GM12878 (cell line): ENCODE data around the gene OMD. TPM values are rescaled to one million over a fixed set of nuclear protein-coding genes. Genes with fewer than 3 reads are reported as not detected.

ENCODE experiments used
- ATAC-seq: fragments of 200-7000 bp; cut with Tn5 transposase; 3 replicates; pipeline ENCODE4 v1.9.1; 2020; ENCODE audit warnings: mild to moderate bottlenecking, moderate library complexity
- BruUV-seq: library from RNA; stranded (reverse); fragments of 400-500 nt; replicated peaks from 2 replicates; lab custom pipeline; 2021; lab: Mats Ljungman, UMichigan
- CTCF ChIA-PET: fragments of 300-600 bp; sonication (Branson Sonifier 250); formaldehyde crosslinking; extraction: SDS; loops from one replicate; lab custom pipeline; 2021; ENCODE audit warnings: inconsistent platforms; lab: Yijun Ruan, JAX
- POLR2A ChIA-PET: fragments of 350-600 bp; formaldehyde crosslinking; extraction: SDS; loops from one replicate; lab custom pipeline; 2021; ENCODE audit warnings: inconsistent platforms; lab: Charles Lee
- RAD21 ChIA-PET: fragments of 300-600 bp; sonication (Branson Sonifier 250); formaldehyde crosslinking; loops from one replicate; lab custom pipeline; 2023; ENCODE audit warnings: antibody characterized with exemption; ENCODE audit not compliant: unreplicated experiment; lab: Charles Lee
- SMC1A ChIA-PET: fragments of 300-600 bp; sonication (Branson Sonifier 250); formaldehyde crosslinking; loops from one replicate; lab custom pipeline; 2023; ENCODE audit not compliant: unreplicated experiment, uncharacterized antibody; lab: Charles Lee
- DNase-seq: peaks from one replicate; pipeline ENCODE4 v3.0.0-alpha.2; 2011; ENCODE audit warnings: low read depth, low spot score
- FAIRE-seq: peaks from 3 replicates; lab custom pipeline; 2011; peaks lifted over from hg19 to GRCh38; lab: Jason Lieb, UNC
- H2AFZ ChIP-seq: 2 replicates; pipeline ENCODE4 v1.6.0; 2011; ENCODE audit warnings: low read depth, low read length, control low read depth; ENCODE audit not compliant: control insufficient read depth
- H3K27ac ChIP-seq: 2 replicates; pipeline ENCODE4 v1.5.1; 2011; ENCODE audit warnings: control low read depth; ENCODE audit not compliant: control insufficient read depth, insufficient read depth
- H3K27me3 ChIP-seq, 2 experiments: replicated peaks in 1 of 2; 2 replicates each; pipeline versions ENCODE4 v1.6.0 to v1.6.1; 2011; ENCODE audit warnings: low read length in 1 of 2; ENCODE audit not compliant: control insufficient read depth in 2 of 2, insufficient read depth in 2 of 2
- H3K36me3 ChIP-seq, 2 experiments: 2 replicates each; pipeline ENCODE4 v1.5.1; 2011; ENCODE audit warnings: low read length in 1 of 2; ENCODE audit not compliant: control insufficient read depth in 2 of 2, insufficient read depth in 2 of 2
- H3K4me1 ChIP-seq: 2 replicates; pipeline ENCODE4 v1.6.1; 2011; ENCODE audit warnings: mild to moderate bottlenecking, low read length, moderate library complexity, mixed read lengths; ENCODE audit not compliant: control insufficient read depth, insufficient read depth
- H3K4me2 ChIP-seq: 2 replicates; pipeline ENCODE4 v1.6.0; 2011; ENCODE audit warnings: control low read depth; ENCODE audit not compliant: control insufficient read depth, insufficient read depth
- H3K4me3 ChIP-seq: fragments of 200-600 bp; sonication (generic); 2 replicates; pipeline ENCODE4 v1.5.1; 2016
- H3K79me2 ChIP-seq: 2 replicates; pipeline ENCODE4 v1.6.0; 2011; ENCODE audit warnings: low read length; ENCODE audit not compliant: control insufficient read depth, insufficient read depth
- H3K9ac ChIP-seq: 2 replicates; pipeline ENCODE4 v1.8.0; 2011; ENCODE audit warnings: low read length, control low read depth, mixed read lengths; ENCODE audit not compliant: control insufficient read depth, insufficient read depth
- H3K9me3 ChIP-seq: replicated peaks from 3 replicates; pipeline ENCODE4 v1.5.1; 2011; ENCODE audit warnings: mild to moderate bottlenecking, low read length; ENCODE audit not compliant: control insufficient read depth, insufficient read depth
- H4K20me1 ChIP-seq: 2 replicates; pipeline ENCODE4 v1.6.0; 2011; ENCODE audit not compliant: control insufficient read depth, insufficient read depth
- ASH2L ChIP-seq: fragments of 300-600, 200-600 bp; sonication (generic); IDR thresholded peaks from 2 replicates; pipeline ENCODE4 v1.6.1; 2017; ENCODE audit warnings: low read depth, mild to moderate bottlenecking, borderline replicate concordance
- EP300 ChIP-seq, 2 experiments: fragments of 150-350 bp in 1 of 2; IDR thresholded peaks; 2 replicates each; pipeline ENCODE4 v1.6.1; 2011 to 2012; ENCODE audit warnings: low read depth in 2 of 2, low read length in 2 of 2, borderline replicate concordance in 1 of 2, improper control_type of control experiment in 1 of 2, inconsistent platforms in 1 of 2; ENCODE audit not compliant: control insufficient read depth in 1 of 2
- FOXK2 ChIP-seq: fragments of 450-650 bp; IDR thresholded peaks from 2 replicates; pipeline ENCODE4 v1.6.1; 2017; ENCODE audit warnings: mild to moderate bottlenecking, moderate library complexity
- HCFC1 ChIP-seq: fragments of 150-350 bp; IDR thresholded peaks from 2 replicates; pipeline ENCODE4 v1.6.1; 2014; ENCODE audit warnings: low read length
- HDGF ChIP-seq: fragments of 450-650 bp; IDR thresholded peaks from 2 replicates; pipeline ENCODE4 v1.6.1; 2016; ENCODE audit warnings: antibody characterized with exemption
- JUNB ChIP-seq: IDR thresholded peaks from 2 replicates; pipeline ENCODE4 v1.6.1; 2016; ENCODE audit warnings: antibody characterized with exemption, mild to moderate bottlenecking
- NR2C2 ChIP-seq: IDR thresholded peaks from 2 replicates; pipeline ENCODE4 v1.6.1; 2011; ENCODE audit warnings: borderline replicate concordance, low read depth; ENCODE audit not compliant: control insufficient read depth, insufficient read length
- NRF1 ChIP-seq: conservative IDR thresholded peaks from 2 replicates; pipeline ENCODE4 v1.6.1; 2011; ENCODE audit warnings: mild to moderate bottlenecking, low read depth, low read length, improper control_type of control experiment
- RAD51 ChIP-seq: fragments of 450-650 bp; IDR thresholded peaks from 2 replicates; pipeline ENCODE4 v1.6.1; 2016; ENCODE audit warnings: moderate library complexity, mild to moderate bottlenecking, inconsistent platforms
- SMAD1 ChIP-seq: fragments of 450-650 bp; IDR thresholded peaks from 2 replicates; pipeline ENCODE4 v1.6.1; 2018; ENCODE audit warnings: mild to moderate bottlenecking, low read depth; ENCODE audit not compliant: partially characterized antibody
- WGBS: methylation state at CpG from one replicate; pipeline ENCODE4 v1.1.6; 2016; ENCODE audit warnings: low lambda C conversion rate; ENCODE audit not compliant: insufficient replicate concordance, insufficient coverage; ENCODE audit errors: missing lambda C conversion rate; 5-methylcytosine and 5-hydroxymethylcytosine counted together
- in situ Hi-C: fragments of 300-500 bp; cut with MboI; formaldehyde crosslinking; loops from 9 replicates; pipeline ENCODE4 v1.14.3; 2018; ENCODE audit warnings: mixed read lengths
- intact Hi-C: fragments of 100-400 bp; cut with micrococcal nuclease; formaldehyde crosslinking; loops from one replicate; pipeline ENCODE4 v1.14.2; 2022; ENCODE audit not compliant: unreplicated experiment
- polyA plus RNA-seq, 11 experiments: library from polyadenylated mRNA; depleted of rRNA in 4 of 11; unstranded in 6 of 11; stranded (reverse) in 5 of 11; fragments of >200 nt; fragmentation: Nextera tagmentation in 4 of 11; fragmentation: Illumina TruSeq in 1 of 11; extraction: Ambion mirVana in 4 of 11; extraction: Trizol in 1 of 11; gene quantifications; 1 replicate in 1 of 11; 2 replicates in 10 of 11; pipeline versions ENCODE4 v1.2.1 to v1.2.3, GENCODE V29; 2011 to 2016; ENCODE audit warnings: inconsistent platforms in 2 of 11, missing spikeins in 2 of 11, low read depth in 1 of 11
- total RNA-seq, 4 experiments: library from RNA; depleted of rRNA in 3 of 4; stranded (reverse); fragments of >200 nt in 3 of 4; fragmentation: Illumina TruSeq in 1 of 4; extraction: Trizol in 1 of 4; gene quantifications; 2 replicates each; pipeline versions ENCODE4 v1.2.1 to v1.2.3, GENCODE V29; 2013 to 2021

The OMD gene
- total and polyA plus RNA-seq, 10 of the 15 experiments (the other 5 are each of a cell fraction or from before 2014, with no cell fraction given), result 0.08 to 0.70 (median 0.57) TPM; not detected in 7

DNA sequence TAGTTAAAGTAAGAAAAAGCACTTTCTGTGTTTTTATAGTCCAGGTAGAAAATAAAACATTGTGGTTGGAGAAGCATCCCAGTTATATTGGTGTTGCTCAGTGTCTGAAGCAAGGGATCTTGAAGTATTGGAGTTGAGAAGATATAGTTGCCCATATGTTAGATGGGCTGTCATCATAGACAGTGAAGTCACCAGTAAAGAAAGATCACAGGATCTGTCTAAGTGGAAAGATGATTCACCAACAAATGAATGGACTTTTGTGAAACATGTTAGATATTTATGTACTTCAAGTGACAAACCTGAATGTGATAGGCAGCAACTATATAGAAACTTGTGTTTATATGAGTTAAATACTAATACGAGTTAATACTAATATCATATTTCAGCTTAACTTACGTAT is 31.6 kb downstream of the OMD start:
- Histone ChIP-seq H3K4me1 (no peaks in the 10 kb centered on the region), H3K4me2 (no peak overlapping the region), H3K36me3 (no peaks in the 10 kb centered on the region), H2AFZ (no peak overlapping the region), H3K4me3 (no peak overlapping the region), H3K9ac (no peak overlapping the region), H3K27ac (no peak overlapping the region), H3K9me3 (no peaks in the 10 kb centered on the region), H3K27me3 (no peaks in the 10 kb centered on the region), H3K79me2 (no peaks in the 10 kb centered on the region), H4K20me1 (no peaks in the 10 kb centered on the region)
- ChIA-PET RAD21 (no interaction called here), CTCF (interaction anchor here (1.3 kb wide), 1 partner anchor 253 kb away, joined by 3 read pairs; no protein-coding TSS in a partner anchor), SMC1A (no interaction called here), POLR2A (no interaction called here)
- FAIRE-seq (no peak), DNase-seq (no peak), ATAC-seq (no peak)
- TF ChIP-seq NR2C2 (no peak), HCFC1 (no peak), FOXK2 (no peak), JUNB (no peak), RAD51 (no peak), SMAD1 (no peak), ASH2L (no peak), EP300 (IDR thresholded peaks at IDR 0.05; ENCODE audit: borderline replicate concordance in 1 of 2, control insufficient read depth in 1 of 2, low read depth in 2 of 2, low read length in 2 of 2) (no peak), NRF1 (no peak), HDGF (no peak)
- intact Hi-C loops, result no loop called here
- 76% methylated on average over 2 of the region's 2 CpGs for WGBS
- in situ Hi-C loops, result no loop called here
- BruUV-seq, result no TSS peak
